Activated naive CD8-positive, alpha-beta T cell treated with anti-CD3 and anti-CD28 coated beads, Interleukin-2, amount 50 U/mL, for 24 hours (primary cell): ENCODE data around the gene IL1RN.

Experiments used
- ATAC-seq: fragments of 150-1000 bp; cut with Tn5 transposase; one replicate; pipeline ENCODE4 v1.10.0; 2021
- DNase-seq: peaks from one replicate; pipeline ENCODE4 v3.0.0; 2021
- H3K27ac Mint-ChIP-seq: one replicate; pipeline ENCODE4 v1.8.0; 2021; ENCODE audit warnings: mild to moderate bottlenecking, mixed read lengths
- H3K27me3 Mint-ChIP-seq: one replicate; pipeline ENCODE4 v1.8.0; 2021; ENCODE audit warnings: mixed read lengths
- H3K36me3 Mint-ChIP-seq: one replicate; pipeline ENCODE4 v1.8.0; 2021; ENCODE audit warnings: low read depth, mixed read lengths
- H3K4me1 Mint-ChIP-seq: one replicate; pipeline ENCODE4 v1.8.0; 2021; ENCODE audit warnings: mixed read lengths
- H3K4me3 Mint-ChIP-seq: one replicate; pipeline ENCODE4 v1.8.0; 2021; ENCODE audit warnings: mild to moderate bottlenecking, moderate library complexity, mixed read lengths
- H3K9me3 Mint-ChIP-seq: one replicate; pipeline ENCODE4 v1.8.0; 2021; ENCODE audit warnings: mixed read lengths

Gene IL1RN

GRCh38 chr2:113148606-113149552 is 21.5 kb downstream of the IL1RN start:
- H3K4me3 Mint-ChIP-seq: no peak overlapping the region
- H3K9me3 Mint-ChIP-seq: peaks cover 5% of the 10 kb centered on the region
- DNase-seq (no peak), ATAC-seq (no peak)
- H3K36me3 Mint-ChIP-seq: no peaks in the 10 kb centered on the region
- H3K4me1 Mint-ChIP-seq: peaks cover 3% of the 10 kb centered on the region
- no peaks in the 10 kb centered on the region for H3K27me3 Mint-ChIP-seq
- H3K27ac Mint-ChIP-seq: no peak overlapping the region

- H3K4me3 Mint-ChIP-seq: no peak overlapping the region
- ATAC-seq (no peak), DNase-seq (no peak)
Measured at GRCh38 chr2:113149553-113150257, 22.3 kb downstream of the IL1RN start.

GRCh38 chr2:113150258-113150601 is 22.8 kb downstream of the IL1RN start:
- H3K27ac Mint-ChIP-seq: no peak overlapping the region
- no peak overlapping the region for H3K4me3 Mint-ChIP-seq
- H3K36me3 Mint-ChIP-seq: no peaks in the 10 kb centered on the region
- peaks cover 3% of the 10 kb centered on the region for H3K4me1 Mint-ChIP-seq
- ATAC-seq (no peak), DNase-seq (no peak)
- no peaks in the 10 kb centered on the region for H3K9me3 Mint-ChIP-seq
- H3K27me3 Mint-ChIP-seq: no peaks in the 10 kb centered on the region

More at GRCh38 chr2:113149553-113150257, 22.3 kb downstream of the IL1RN start:
- Mint-ChIP-seq H3K9me3 (no peaks in the 10 kb centered on the region), H3K27me3 (no peaks in the 10 kb centered on the region), H3K27ac (no peak overlapping the region), H3K36me3 (no peaks in the 10 kb centered on the region), H3K4me1 (peaks cover 3% of the 10 kb centered on the region)

- Mint-ChIP-seq H3K9me3 (no peaks in the 10 kb centered on the region), H3K4me3 (no peak overlapping the region), H3K36me3 (no peaks in the 10 kb centered on the region), H3K27ac (no peak overlapping the region), H3K4me1 (peaks cover 24% of the 10 kb centered on the region), H3K27me3 (no peaks in the 10 kb centered on the region)
- no peak for ATAC-seq
- no peak for DNase-seq
Measured at GRCh38 chr2:113155331-113155730, 27.9 kb downstream of the IL1RN start.

- H3K27me3 Mint-ChIP-seq: no peaks in the 10 kb centered on the region
- DNase-seq: no peak
- peak overlapping the region; percentile 75 for H3K27ac Mint-ChIP-seq
- H3K4me3 Mint-ChIP-seq: peak overlapping the region; percentile 75
- no peak for ATAC-seq
- no peaks in the 10 kb centered on the region for H3K9me3 Mint-ChIP-seq
- peaks cover 24% of the 10 kb centered on the region for H3K4me1 Mint-ChIP-seq
- H3K36me3 Mint-ChIP-seq: no peaks in the 10 kb centered on the region
Measured at GRCh38 chr2:113156278-113157117, 29.1 kb downstream of the IL1RN start.

GRCh38 chr2:113157118-113157896 is 29.9 kb downstream of the IL1RN start:
- Mint-ChIP-seq H3K27me3 (no peaks in the 10 kb centered on the region), H3K9me3 (no peaks in the 10 kb centered on the region), H3K4me1 (peaks cover 25% of the 10 kb centered on the region), H3K27ac (peak overlapping the region; percentile 86), H3K36me3 (no peaks in the 10 kb centered on the region), H3K4me3 (peak overlapping the region; percentile 81)
- peak; percentile 57 for DNase-seq
- peak; percentile 77 for ATAC-seq

GRCh38 chr2:113157897-113158753 is 30.7 kb downstream of the IL1RN start:
- ATAC-seq: peak; percentile 80
- no peaks in the 10 kb centered on the region for H3K27me3 Mint-ChIP-seq
- no peaks in the 10 kb centered on the region for H3K9me3 Mint-ChIP-seq
- DNase-seq: no peak
- peaks cover 30% of the 10 kb centered on the region for H3K4me1 Mint-ChIP-seq
- peak overlapping the region; percentile 86 for H3K27ac Mint-ChIP-seq
- H3K36me3 Mint-ChIP-seq: no peaks in the 10 kb centered on the region
- H3K4me3 Mint-ChIP-seq: peak overlapping the region; percentile 81

GRCh38 chr2:113158884-113159553 is 31.6 kb downstream of the IL1RN start:
- DNase-seq (no peak), ATAC-seq (no peak)
- Mint-ChIP-seq H3K4me3 (peak overlapping the region; percentile 81), H3K27ac (no peak overlapping the region), H3K4me1 (peaks cover 30% of the 10 kb centered on the region), H3K36me3 (no peaks in the 10 kb centered on the region), H3K27me3 (no peaks in the 10 kb centered on the region), H3K9me3 (no peaks in the 10 kb centered on the region)

GRCh38 chr2:113160248-113160647 is 32.9 kb downstream of the IL1RN start:
- Mint-ChIP-seq H3K4me3 (no peak overlapping the region), H3K36me3 (no peaks in the 10 kb centered on the region), H3K9me3 (no peaks in the 10 kb centered on the region), H3K27me3 (no peaks in the 10 kb centered on the region), H3K4me1 (peaks cover 35% of the 10 kb centered on the region), H3K27ac (no peak overlapping the region)
- no peak for ATAC-seq
- DNase-seq: no peak

GRCh38 chr2:113160962-113161361 is 33.6 kb downstream of the IL1RN start:
- H3K36me3 Mint-ChIP-seq: no peaks in the 10 kb centered on the region
- ATAC-seq (no peak), DNase-seq (no peak)
- H3K27ac Mint-ChIP-seq: no peak overlapping the region
- no peak overlapping the region for H3K4me3 Mint-ChIP-seq
- H3K9me3 Mint-ChIP-seq: no peaks in the 10 kb centered on the region
- peaks cover 37% of the 10 kb centered on the region for H3K4me1 Mint-ChIP-seq
- no peaks in the 10 kb centered on the region for H3K27me3 Mint-ChIP-seq

- Mint-ChIP-seq H3K9me3 (no peaks in the 10 kb centered on the region), H3K27me3 (no peaks in the 10 kb centered on the region), H3K4me3 (no peak overlapping the region), H3K36me3 (no peaks in the 10 kb centered on the region), H3K4me1 (peaks cover 40% of the 10 kb centered on the region), H3K27ac (no peak overlapping the region)
- DNase-seq (no peak), ATAC-seq (no peak)
Measured at GRCh38 chr2:113162173-113162572, 34.8 kb downstream of the IL1RN start.

- DNase-seq (no peak), ATAC-seq (no peak)
- Mint-ChIP-seq H3K27me3 (no peaks in the 10 kb centered on the region), H3K4me1 (peaks cover 44% of the 10 kb centered on the region), H3K36me3 (no peaks in the 10 kb centered on the region), H3K4me3 (no peak overlapping the region), H3K9me3 (no peaks in the 10 kb centered on the region), H3K27ac (no peak overlapping the region)
Measured at GRCh38 chr2:113162869-113163268, 35.5 kb downstream of the IL1RN start.
